GM21423 (cell line): ENCODE measurements around the gene IGSF11.
"Not testable (repeated sequence)": the region's sequence is repeated elsewhere in the genome, so short reads cannot be mapped to it uniquely, and the experiment has no call there.

Experiments used
- ATAC-seq: cut with Tn5 transposase; IDR thresholded peaks from one replicate; pipeline ENCODE4 v1.9.1; 2021; ENCODE audit warnings: mild to moderate bottlenecking, moderate library complexity; ENCODE audit not compliant: unreplicated experiment

IGSF11 gene

GRCh38 chr3:118889691-118890090, 145.0 kb downstream of the IGSF11 start:
- no peak for ATAC-seq

DNA sequence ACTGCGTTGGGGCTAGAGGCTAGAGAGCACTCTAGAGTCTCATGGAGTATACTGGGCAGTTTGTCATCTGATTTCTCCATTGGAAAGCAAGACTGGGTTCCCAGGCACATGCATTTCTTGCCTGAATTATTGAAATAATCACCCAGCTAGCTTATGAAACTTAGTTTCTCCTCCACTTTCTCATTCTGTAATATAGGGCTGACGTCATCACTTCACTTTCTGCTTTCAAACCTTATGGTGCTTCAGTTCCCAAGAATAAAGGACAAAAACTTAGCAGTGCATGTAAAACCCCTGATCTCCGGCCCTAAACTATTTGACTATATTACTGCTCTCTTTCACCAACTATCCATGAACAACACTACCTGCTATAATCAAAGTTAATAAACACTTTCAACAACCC, 147.9 kb downstream of the IGSF11 start:
- no peak for ATAC-seq

DNA sequence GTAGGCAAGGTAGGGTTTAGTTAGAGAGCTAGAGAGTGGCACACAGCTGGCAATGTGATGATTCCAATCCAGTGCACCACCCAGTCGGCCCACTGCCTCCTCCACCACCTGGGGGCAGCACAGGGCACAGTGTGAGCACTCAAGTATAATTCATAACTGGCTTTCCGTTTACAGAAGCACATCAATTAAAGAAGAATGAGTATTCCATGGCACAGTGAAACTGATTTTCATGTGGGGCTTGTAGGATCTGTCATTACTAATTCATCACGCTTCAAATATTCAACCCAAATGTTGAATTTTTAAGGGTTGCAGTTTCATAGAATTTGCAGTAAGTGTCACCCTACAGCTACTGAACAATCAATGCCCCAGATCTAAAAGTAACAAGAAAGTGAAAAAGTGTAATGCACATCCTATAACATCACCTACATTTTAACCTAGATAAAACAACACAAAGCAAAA, 149.9 kb downstream of the IGSF11 start:
- peak; percentile 64 for ATAC-seq

DNA sequence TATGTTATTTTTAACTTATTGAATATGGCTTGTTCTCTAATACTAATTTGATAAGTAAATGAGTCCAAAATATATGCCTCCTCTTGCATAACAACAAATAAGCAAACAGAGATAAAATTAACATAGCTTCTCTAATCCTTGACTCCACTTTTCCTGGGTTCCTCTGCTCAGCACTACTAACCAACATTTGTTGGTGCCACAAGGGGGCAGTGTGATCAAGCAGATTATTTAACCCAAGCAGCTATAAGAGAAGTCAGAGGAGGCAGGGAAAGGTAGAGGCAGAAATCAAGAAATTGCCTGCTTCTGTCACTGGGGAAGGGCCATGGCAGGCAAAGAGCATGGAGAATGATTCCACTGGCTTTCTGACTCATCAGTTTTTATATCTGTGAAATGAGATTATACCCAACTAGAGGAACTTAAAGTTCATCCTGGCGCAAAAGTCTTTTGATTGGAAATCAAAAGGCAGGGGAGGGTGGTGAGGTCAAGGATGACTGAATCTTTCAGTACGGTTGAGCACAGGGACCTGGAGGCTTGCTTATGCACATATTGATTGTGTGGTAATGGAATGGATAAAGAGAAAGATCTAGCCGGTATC, 152.2 kb downstream of the IGSF11 start:
- ATAC-seq = peak; percentile 65

- ATAC-seq = no peak
These were observed 166.6 kb downstream of the IGSF11 start for GRCh38 chr3:118868051-118868450.

DNA sequence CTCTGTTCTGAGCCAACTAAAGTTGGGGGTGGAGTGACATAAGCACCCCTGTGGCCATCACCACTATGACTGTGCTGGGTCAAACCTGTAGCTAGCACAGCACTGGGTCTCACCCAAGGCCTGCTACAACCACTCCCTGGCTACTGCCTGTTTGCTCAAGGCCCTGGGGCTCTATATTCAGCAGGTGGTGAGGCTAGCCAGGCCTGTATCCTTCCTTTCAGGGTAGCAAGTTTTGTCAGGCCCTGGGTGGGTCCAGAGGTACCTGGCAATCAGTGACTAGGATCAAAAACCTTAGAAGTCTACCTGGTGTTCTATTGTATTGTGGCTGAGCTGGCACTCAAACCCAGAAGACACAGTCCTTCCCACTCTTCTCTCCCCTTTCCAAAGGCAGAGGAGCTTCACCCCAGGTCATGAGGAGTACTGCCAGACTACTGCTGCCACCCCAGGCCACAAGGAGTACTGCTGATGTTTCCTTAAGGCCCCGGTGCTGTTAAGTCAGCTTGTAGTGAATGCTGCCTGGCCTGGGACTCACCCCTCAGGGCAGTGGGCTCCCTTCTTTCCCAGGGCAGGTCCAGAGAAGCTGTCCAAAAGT, 170.8 kb downstream of the IGSF11 start:
- peak; percentile 85 for ATAC-seq

- no peak for ATAC-seq
These were observed 174.7 kb downstream of the IGSF11 start for GRCh38 chr3:118859950-118860349.

GRCh38 chr3:118851466-118852193, 183.0 kb downstream of the IGSF11 start:
- not testable (repeated sequence) for ATAC-seq

DNA sequence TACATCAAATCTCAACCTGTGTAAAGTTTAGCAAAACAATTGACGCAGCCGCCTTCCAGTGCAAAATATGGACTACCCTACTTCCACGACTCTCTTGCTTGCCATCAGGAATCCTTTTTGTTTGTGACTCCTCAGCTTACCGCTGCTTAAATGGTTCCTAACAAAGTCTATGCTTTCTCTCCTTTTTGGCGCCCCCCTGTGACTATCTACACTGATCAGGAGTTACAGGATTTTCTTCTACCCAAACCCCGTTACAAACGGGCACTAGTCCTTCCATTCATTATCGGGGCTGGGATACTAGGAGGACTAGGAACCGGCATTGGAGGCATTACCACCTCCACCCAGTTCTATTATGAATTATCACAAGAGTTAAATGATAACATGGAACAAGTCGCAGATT, 184.0 kb downstream of the IGSF11 start:
- no peak for ATAC-seq
